Measurements from ENCODE around the gene AP3S1.
"Not testable (repeated sequence)": the region's sequence is repeated elsewhere in the genome, so short reads cannot be mapped to it uniquely, and the experiment has no call there.

AP3S1 gene

GRCh38 chr5:115875447-115875846 lies 33.7 kb downstream of the AP3S1 start:
- no peak for DNase-seq

- not testable (repeated sequence) for DNase-seq
Observed at GRCh38 chr5:115877342-115877741, 35.6 kb downstream of the AP3S1 start.

- DNase-seq, result not testable (repeated sequence)
Observed at GRCh38 chr5:115882434-115882833, 40.7 kb downstream of the AP3S1 start.

GRCh38 chr5:115884704-115885103 lies 43.0 kb downstream of the AP3S1 start:
- DNase-seq, result no peak

- DNase-seq, result not testable (repeated sequence)
Observed at GRCh38 chr5:115885208-115885607, 43.5 kb downstream of the AP3S1 start.

- no peak for DNase-seq
Observed at GRCh38 chr5:115888027-115888426, 46.3 kb downstream of the AP3S1 start.

- no peak for DNase-seq
Observed at GRCh38 chr5:115892021-115892420, 50.3 kb downstream of the AP3S1 start.

- no peak for DNase-seq
Observed at GRCh38 chr5:115894342-115894741, 52.6 kb downstream of the AP3S1 start.

GRCh38 chr5:115895821-115896220 lies 54.1 kb downstream of the AP3S1 start:
- no peak for DNase-seq

- DNase-seq, result no peak
Observed at GRCh38 chr5:115898656-115899055, 56.9 kb downstream of the AP3S1 start.

GRCh38 chr5:115907177-115907576 lies 65.4 kb downstream of the AP3S1 start:
- no peak for DNase-seq

- DNase-seq, result not testable (repeated sequence)
Observed at GRCh38 chr5:115913623-115914400, 72.1 kb downstream of the AP3S1 start.

- DNase-seq, result no peak
Observed at GRCh38 chr5:115920171-115920725, 78.5 kb downstream of the AP3S1 start.

- not testable (repeated sequence) for DNase-seq
Observed at GRCh38 chr5:115928578-115929407, 87.1 kb downstream of the AP3S1 start.

GRCh38 chr5:115930171-115930570 lies 88.4 kb downstream of the AP3S1 start:
- not testable (repeated sequence) for DNase-seq

- DNase-seq, result no peak
Observed at GRCh38 chr5:115930630-115931337, 89.0 kb downstream of the AP3S1 start.

- no peak for DNase-seq
Observed at GRCh38 chr5:115932991-115933390, 91.3 kb downstream of the AP3S1 start.

- no peak for DNase-seq
Observed at GRCh38 chr5:115934388-115934974, 92.7 kb downstream of the AP3S1 start.

GRCh38 chr5:115936031-115936430 lies 94.3 kb downstream of the AP3S1 start:
- no peak for DNase-seq

- no peak for DNase-seq
Observed at GRCh38 chr5:115939059-115939458, 97.3 kb downstream of the AP3S1 start.

- DNase-seq, result no peak
Observed at GRCh38 chr5:115940080-115940810, 98.5 kb downstream of the AP3S1 start.

All from NCI-H510A (cell line).